HG03460 (cell line): ENCODE measurements around the gene ABHD16B.
"Not testable (repeated sequence)": the region's sequence is repeated elsewhere in the genome, so short reads cannot be mapped to it uniquely, and the experiment has no call there.

ENCODE experiments used
- ATAC-seq: cut with Tn5 transposase; IDR thresholded peaks from one replicate; pipeline ENCODE4 v1.9.1; 2021; ENCODE audit not compliant: unreplicated experiment

Gene ABHD16B

GRCh38 chr20:63877755-63878470 is 16.6 kb downstream of the ABHD16B start:
- ATAC-seq: no peak

GRCh38 chr20:63878899-63879663 is 17.8 kb downstream of the ABHD16B start:
- no peak for ATAC-seq

- ATAC-seq: not testable (repeated sequence)
Observed at GRCh38 chr20:63880901-63881300, 19.6 kb downstream of the ABHD16B start.

- no peak for ATAC-seq
Observed at GRCh38 chr20:63881451-63882226, 20.3 kb downstream of the ABHD16B start.

GRCh38 chr20:63882257-63883200 is 21.2 kb downstream of the ABHD16B start:
- ATAC-seq: no peak

GRCh38 chr20:63883201-63883593 is 21.9 kb downstream of the ABHD16B start:
- ATAC-seq: no peak

GRCh38 chr20:63884506-63885263 is 23.4 kb downstream of the ABHD16B start:
- no peak for ATAC-seq

GRCh38 chr20:63885264-63886053 is 24.2 kb downstream of the ABHD16B start:
- ATAC-seq: no peak

GRCh38 chr20:63886054-63886419 is 24.7 kb downstream of the ABHD16B start:
- no peak for ATAC-seq

- ATAC-seq: no peak
Observed at GRCh38 chr20:63886921-63887320, 25.6 kb downstream of the ABHD16B start.

GRCh38 chr20:63889241-63890200 is 28.2 kb downstream of the ABHD16B start:
- no peak for ATAC-seq

- ATAC-seq: no peak
Observed at GRCh38 chr20:63890201-63890576, 28.9 kb downstream of the ABHD16B start.

- no peak for ATAC-seq
Observed at GRCh38 chr20:63890616-63891015, 29.3 kb downstream of the ABHD16B start.

GRCh38 chr20:63891061-63892002 is 30.0 kb downstream of the ABHD16B start:
- ATAC-seq: no peak

GRCh38 chr20:63892402-63892801 is 31.1 kb downstream of the ABHD16B start:
- no peak for ATAC-seq

GRCh38 chr20:63893999-63894357 is 32.7 kb downstream of the ABHD16B start:
- no peak for ATAC-seq
